GM12875 (cell line): ENCODE measurements around the gene HOGA1.

Source experiments
- H3K4me3 ChIP-seq: one replicate; pipeline ENCODE4 v1.5.1; 2011; ENCODE audit warnings: low read depth, low read length, control low read depth
- TF ChIP-seq, protein P1 (sequence below): IDR thresholded peaks from 2 replicates; pipeline ENCODE4 v1.5.1; 2011; ENCODE audit warnings: low read depth, mild to moderate bottlenecking, control low read depth, inconsistent platforms, low read length, moderate library complexity, borderline replicate concordance; ENCODE audit not compliant: insufficient read depth

Gene HOGA1

GRCh38 chr10:97585439-97585811, 1.2 kb downstream of the HOGA1 start:
- TF ChIP-seq, protein P1, sequence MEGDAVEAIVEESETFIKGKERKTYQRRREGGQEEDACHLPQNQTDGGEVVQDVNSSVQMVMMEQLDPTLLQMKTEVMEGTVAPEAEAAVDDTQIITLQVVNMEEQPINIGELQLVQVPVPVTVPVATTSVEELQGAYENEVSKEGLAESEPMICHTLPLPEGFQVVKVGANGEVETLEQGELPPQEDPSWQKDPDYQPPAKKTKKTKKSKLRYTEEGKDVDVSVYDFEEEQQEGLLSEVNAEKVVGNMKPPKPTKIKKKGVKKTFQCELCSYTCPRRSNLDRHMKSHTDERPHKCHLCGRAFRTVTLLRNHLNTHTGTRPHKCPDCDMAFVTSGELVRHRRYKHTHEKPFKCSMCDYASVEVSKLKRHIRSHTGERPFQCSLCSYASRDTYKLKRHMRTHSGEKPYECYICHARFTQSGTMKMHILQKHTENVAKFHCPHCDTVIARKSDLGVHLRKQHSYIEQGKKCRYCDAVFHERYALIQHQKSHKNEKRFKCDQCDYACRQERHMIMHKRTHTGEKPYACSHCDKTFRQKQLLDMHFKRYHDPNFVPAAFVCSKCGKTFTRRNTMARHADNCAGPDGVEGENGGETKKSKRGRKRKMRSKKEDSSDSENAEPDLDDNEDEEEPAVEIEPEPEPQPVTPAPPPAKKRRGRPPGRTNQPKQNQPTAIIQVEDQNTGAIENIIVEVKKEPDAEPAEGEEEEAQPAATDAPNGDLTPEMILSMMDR, result no peak
- no peak overlapping the region for H3K4me3 ChIP-seq

- no peak overlapping the region for H3K4me3 ChIP-seq
- TF ChIP-seq, protein P1, result no peak
Observed at GRCh38 chr10:97587183-97587582, 3.0 kb downstream of the HOGA1 start.

DNA sequence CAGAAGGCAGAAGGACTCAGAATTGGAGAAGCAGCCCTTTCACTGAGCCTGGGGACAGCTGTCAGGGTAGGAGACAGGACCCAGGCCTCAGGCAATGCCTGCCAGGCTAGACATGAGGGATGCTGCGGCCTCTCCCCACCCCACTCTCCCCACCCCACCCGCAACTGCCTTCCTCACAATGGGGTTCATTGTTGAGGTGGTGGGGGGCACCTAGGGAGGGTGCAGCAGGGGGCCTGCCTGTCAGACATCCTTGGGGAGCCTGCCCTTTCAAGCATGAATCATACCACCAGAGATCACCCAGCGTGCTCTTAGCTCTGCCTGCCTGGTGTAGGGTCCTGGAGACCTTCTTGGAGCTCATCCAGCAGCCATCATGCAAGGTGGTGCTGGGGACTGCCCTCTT, 5.3 kb downstream of the HOGA1 start, which contains the start of gene C10orf62:
C10orf62 (plus strand) TSS at position 243 of the 400 bp plus-strand sequence. CDS start 177 bp downstream, outside the sequence.
- TF ChIP-seq, protein P1, result no peak
- H3K4me3 ChIP-seq, result no peak within 1 kb of the TSS

DNA sequence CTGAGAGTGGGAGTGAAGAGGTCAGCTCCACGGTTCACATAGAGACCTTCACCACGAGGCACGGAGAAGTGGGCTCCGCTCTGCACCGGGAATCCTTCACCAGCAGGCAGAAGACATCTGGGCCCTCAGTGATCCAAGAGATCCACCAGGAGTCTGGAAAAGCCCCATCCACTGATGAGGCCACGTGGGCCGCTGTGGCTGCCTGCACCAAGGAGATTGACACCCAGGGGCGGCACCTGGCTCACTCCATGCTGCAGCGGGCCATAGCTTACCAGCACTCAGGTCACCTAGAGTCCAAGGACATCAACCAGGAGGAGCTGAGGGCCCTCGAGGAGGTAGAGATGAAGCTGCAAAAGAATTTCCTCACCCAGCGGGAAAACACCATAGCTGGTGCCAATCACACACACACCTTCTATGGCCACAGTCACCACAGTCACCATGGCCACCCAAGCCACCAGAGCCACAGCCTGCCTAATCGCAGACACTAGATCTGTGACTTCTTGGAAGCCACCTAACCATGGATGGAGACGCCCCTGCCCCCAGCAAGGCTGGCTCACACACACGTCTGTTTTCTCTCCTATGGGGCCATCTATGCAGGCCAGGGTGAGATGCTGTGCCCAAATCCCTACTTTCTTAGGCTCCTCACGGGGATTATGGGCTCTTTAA, 6.0 kb downstream of the HOGA1 start:
- TF ChIP-seq, protein P1, result no peak
- H3K4me3 ChIP-seq, result no peak overlapping the region

- no peak overlapping the region for H3K4me3 ChIP-seq
- TF ChIP-seq, protein P1, result no peak
Observed at GRCh38 chr10:97590748-97591495, 6.7 kb downstream of the HOGA1 start.

DNA sequence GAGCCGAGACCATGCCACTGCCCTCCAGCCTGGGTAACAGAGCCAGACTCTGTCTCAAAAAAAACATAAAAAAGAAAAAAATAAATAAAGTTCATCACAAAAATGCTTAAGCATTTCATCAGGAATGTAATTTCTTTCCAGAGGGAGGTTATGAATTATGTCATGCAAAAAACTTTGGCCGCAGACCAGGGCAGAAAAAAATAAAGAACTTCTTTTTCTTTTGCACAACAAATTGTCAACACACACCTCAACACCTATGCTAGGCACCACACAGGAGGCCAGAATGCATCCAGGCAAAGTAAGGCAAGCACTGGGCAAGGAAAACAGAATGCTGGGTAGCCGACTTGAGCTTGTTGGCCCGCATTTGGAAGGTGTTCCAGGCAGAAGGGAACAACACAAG, 9.2 kb downstream of the HOGA1 start:
- TF ChIP-seq, protein P1, result no peak
- H3K4me3 ChIP-seq, result no peak overlapping the region
